Right atrium auricular region (tissue), 2 donors: ENCODE data around the gene WNK1. TPM values are rescaled to one million over a fixed set of nuclear protein-coding genes. Genes with fewer than 3 reads are reported as not detected.

Experiments
- DNase-seq: peaks from one replicate; pipeline ENCODE4 v3.0.0-alpha.2; 2019; ENCODE audit warnings: low spot score
- H3K27ac ChIP-seq, 2 donors: fragments of 200-600 bp; sonication (generic); 1 replicate in 1 of 2; 2 replicates in 1 of 2; pipeline ENCODE4 v1.5.1; 2016 to 2019
- H3K27me3 ChIP-seq, 2 donors: fragments of 200-600 bp; sonication (generic); one replicate each; pipeline versions ENCODE4 v1.5.1 to v1.6.0; 2017 to 2019
- H3K36me3 ChIP-seq: fragments of 200-600 bp; sonication (generic); one replicate; pipeline ENCODE4 v1.5.1; 2016
- H3K4me1 ChIP-seq, 2 donors: fragments of 200-600 bp; sonication (generic); one replicate each; pipeline versions ENCODE4 v1.5.1 to v1.6.0; 2017 to 2019
- H3K4me3 ChIP-seq, 2 donors: fragments of 200-600 bp; sonication (generic); 1 replicate in 1 of 2; 2 replicates in 1 of 2; pipeline ENCODE4 v1.5.1; 2017 to 2019; ENCODE audit warnings: mild to moderate bottlenecking in 1 of 2, moderate library complexity in 1 of 2
- H3K9me3 ChIP-seq, 2 donors: fragments of 200-600 bp; sonication (generic); one replicate each; pipeline ENCODE4 v1.5.1; 2019
- CTCF ChIP-seq, 2 donors: fragments of 200-600 bp; sonication (generic); IDR thresholded peaks; one replicate each; pipeline ENCODE4 v1.5.1; 2019; ENCODE audit warnings: antibody characterized with exemption in 2 of 2
- total RNA-seq, 2 donors: library from RNA; depleted of rRNA; stranded (reverse); fragments of >200 nt; gene quantifications; one replicate each; pipeline ENCODE4 v1.1.0, GENCODE V29; 2016

The WNK1 gene
- total RNA-seq, 2 donors from 2014 or later, result 195 to 215 TPM

GRCh38 chr12:823028-823698, 70.8 kb downstream of the WNK1 start:
- Histone ChIP-seq H3K4me1 (peaks cover 0 to 38% of the 10 kb centered on the region in 2 donors), H3K27ac (no peak overlapping the region)

GRCh38 chr12:826331-826730, 74.0 kb downstream of the WNK1 start:
- TF ChIP-seq CTCF (IDR thresholded peaks at IDR 0.05), result no peak
- no peaks in the 10 kb centered on the region for H3K27me3 ChIP-seq

More at GRCh38 chr12:823028-823698, 70.8 kb downstream of the WNK1 start:
- H3K27me3 ChIP-seq, result no peaks in the 10 kb centered on the region
- no peak for TF ChIP-seq CTCF (IDR thresholded peaks at IDR 0.05)
- H3K4me3 ChIP-seq, result no peak overlapping the region
- no peak for DNase-seq
- peaks cover 7% of the 10 kb centered on the region for H3K36me3 ChIP-seq
- H3K9me3 ChIP-seq, result peaks cover 0 to 4% of the 10 kb centered on the region in 2 donors

GRCh38 chr12:828726-829395, 76.5 kb downstream of the WNK1 start:
- DNase-seq, result no peak
- Histone ChIP-seq H3K9me3 (no peaks in the 10 kb centered on the region), H3K36me3 (peaks cover 30% of the 10 kb centered on the region), H3K4me1 (peaks cover 0 to 29% of the 10 kb centered on the region in 2 donors), H3K27me3 (no peaks in the 10 kb centered on the region), H3K27ac (no peak overlapping the region), H3K4me3 (no peak overlapping the region)
- no peak for TF ChIP-seq CTCF (IDR thresholded peaks at IDR 0.05)

More at GRCh38 chr12:826331-826730, 74.0 kb downstream of the WNK1 start:
- Histone ChIP-seq H3K36me3 (peaks cover 27% of the 10 kb centered on the region), H3K9me3 (peaks cover 0 to 4% of the 10 kb centered on the region in 2 donors), H3K4me3 (no peak overlapping the region), H3K27ac (no peak overlapping the region), H3K4me1 (peaks cover 0 to 29% of the 10 kb centered on the region in 2 donors)
- DNase-seq, result no peak

- Histone ChIP-seq H3K27ac (no peak overlapping the region), H3K27me3 (no peaks in the 10 kb centered on the region), H3K9me3 (no peaks in the 10 kb centered on the region), H3K4me1 (peaks cover 0 to 29% of the 10 kb centered on the region in 2 donors), H3K36me3 (peaks cover 35% of the 10 kb centered on the region), H3K4me3 (no peak overlapping the region)
- no peak for DNase-seq
- TF ChIP-seq CTCF (IDR thresholded peaks at IDR 0.05), result no peak
Measured at GRCh38 chr12:830111-830867, 77.9 kb downstream of the WNK1 start.

- no peaks in the 10 kb centered on the region for H3K4me1 ChIP-seq
- H3K36me3 ChIP-seq, result peaks cover 12% of the 10 kb centered on the region
- no peak for DNase-seq
- no peak overlapping the region for H3K4me3 ChIP-seq
- no peak overlapping the region for H3K27ac ChIP-seq
- TF ChIP-seq CTCF (IDR thresholded peaks at IDR 0.05), result no peak
- no peaks in the 10 kb centered on the region for H3K9me3 ChIP-seq
- H3K27me3 ChIP-seq, result no peaks in the 10 kb centered on the region
Measured at GRCh38 chr12:835754-836518, 83.6 kb downstream of the WNK1 start.
